ENCODE results near the gene GNAT1.

- TF ChIP-seq POLR2AphosphoS5 (IDR thresholded peaks at IDR 0.05) (no peak), CTCF (IDR thresholded peaks at IDR 0.05) (no peak), POLR2A (IDR thresholded peaks at IDR 0.05) (no peak)
Observed at GRCh38 chr3:50211930-50212329, 20.5 kb downstream of the GNAT1 start.
